ENCODE data around the gene GPR143. TPM values are rescaled to one million over a fixed set of nuclear protein-coding genes. Genes with fewer than 3 reads are reported as not detected.
"Not testable (repeated sequence)": the region's sequence is repeated elsewhere in the genome, so short reads cannot be mapped to it uniquely, and the experiment has no call there.

The GPR143 gene
- total RNA-seq = not detected

- no peak for DNase-seq (ENCODE audit: extremely low spot score in 2 of 2)
- Histone ChIP-seq H3K4me1 (no peaks in the 10 kb centered on the region), H3K4me3 (peak within 1 kb of the TSS in 1 of 2 donors; percentile 5), H3K36me3 (no peaks in the 10 kb centered on the region), H3K27me3 (no peaks in the 10 kb centered on the region), H3K9me3 (no peaks in the 10 kb centered on the region), H3K27ac (no peak within 1 kb of the TSS)
- intact Hi-C loops (cut with DNase I) = no loop called here
- TF ChIP-seq, protein P1, sequence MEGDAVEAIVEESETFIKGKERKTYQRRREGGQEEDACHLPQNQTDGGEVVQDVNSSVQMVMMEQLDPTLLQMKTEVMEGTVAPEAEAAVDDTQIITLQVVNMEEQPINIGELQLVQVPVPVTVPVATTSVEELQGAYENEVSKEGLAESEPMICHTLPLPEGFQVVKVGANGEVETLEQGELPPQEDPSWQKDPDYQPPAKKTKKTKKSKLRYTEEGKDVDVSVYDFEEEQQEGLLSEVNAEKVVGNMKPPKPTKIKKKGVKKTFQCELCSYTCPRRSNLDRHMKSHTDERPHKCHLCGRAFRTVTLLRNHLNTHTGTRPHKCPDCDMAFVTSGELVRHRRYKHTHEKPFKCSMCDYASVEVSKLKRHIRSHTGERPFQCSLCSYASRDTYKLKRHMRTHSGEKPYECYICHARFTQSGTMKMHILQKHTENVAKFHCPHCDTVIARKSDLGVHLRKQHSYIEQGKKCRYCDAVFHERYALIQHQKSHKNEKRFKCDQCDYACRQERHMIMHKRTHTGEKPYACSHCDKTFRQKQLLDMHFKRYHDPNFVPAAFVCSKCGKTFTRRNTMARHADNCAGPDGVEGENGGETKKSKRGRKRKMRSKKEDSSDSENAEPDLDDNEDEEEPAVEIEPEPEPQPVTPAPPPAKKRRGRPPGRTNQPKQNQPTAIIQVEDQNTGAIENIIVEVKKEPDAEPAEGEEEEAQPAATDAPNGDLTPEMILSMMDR (IDR thresholded peaks at IDR 0.05) = no peak
- no peak for TF ChIP-seq POLR2AphosphoS5 (IDR thresholded peaks at IDR 0.05; ENCODE audit: insufficient read depth in 1 of 2, low read depth in 1 of 2)
These were observed at the start of gene GPR143 for GRCh38 chrX:9765737-9766097. TSS of gene GPR143 (minus strand) at chrX:9765847. CDS start at chrX:9765817, 30 bp downstream.

DNA sequence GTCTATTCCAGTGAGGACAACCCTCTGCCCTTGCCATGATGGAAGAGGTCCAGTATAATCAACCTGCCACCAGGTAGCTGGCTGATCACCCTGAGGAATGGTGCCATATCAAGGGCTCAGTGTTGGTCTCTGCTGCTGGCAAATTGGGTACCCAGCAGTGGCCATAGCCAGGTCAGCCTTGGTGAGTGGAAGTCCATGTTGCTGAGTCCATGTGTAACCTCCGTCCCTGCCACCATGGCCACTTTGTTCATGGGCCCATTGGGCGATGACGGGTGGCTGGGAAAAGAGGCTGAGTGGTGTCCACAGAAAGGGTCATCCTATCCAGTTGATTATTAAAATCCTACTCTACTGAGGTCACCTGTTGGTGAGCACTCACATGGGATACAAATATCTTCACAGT lies 45.4 kb upstream of the GPR143 start:
- intact Hi-C loops (cut with DNase I); H3K4me1 ChIP-seq; H3K4me3 ChIP-seq; H3K27ac ChIP-seq; H3K36me3 ChIP-seq; DNase-seq (ENCODE audit: extremely low spot score in 2 of 2); H3K27me3 ChIP-seq; H3K9me3 ChIP-seq: not testable (repeated sequence)

- H3K4me1 ChIP-seq; H3K4me3 ChIP-seq; DNase-seq (ENCODE audit: extremely low spot score in 2 of 2); H3K27ac ChIP-seq; intact Hi-C loops (cut with DNase I); H3K27me3 ChIP-seq; H3K9me3 ChIP-seq; H3K36me3 ChIP-seq: not testable (repeated sequence)
These were observed 44.2 kb upstream of the GPR143 start for GRCh38 chrX:9809876-9810275.

- Histone ChIP-seq H3K27ac (no peak overlapping the region), H3K36me3 (no peaks in the 10 kb centered on the region), H3K4me3 (no peak overlapping the region), H3K4me1 (no peaks in the 10 kb centered on the region), H3K27me3 (no peaks in the 10 kb centered on the region), H3K9me3 (no peaks in the 10 kb centered on the region)
- no peak for DNase-seq (ENCODE audit: extremely low spot score in 2 of 2)
- TF ChIP-seq POLR2AphosphoS5 (IDR thresholded peaks at IDR 0.05; ENCODE audit: insufficient read depth in 1 of 2, low read depth in 1 of 2) (no peak), POLR2A (IDR thresholded peaks at IDR 0.05) (no peak)
- TF ChIP-seq, protein P1 (IDR thresholded peaks at IDR 0.05) = no peak
- intact Hi-C loops (cut with DNase I) = no loop called here
These were observed 41.9 kb upstream of the GPR143 start for GRCh38 chrX:9807355-9808182.

- no peak for DNase-seq (ENCODE audit: extremely low spot score in 2 of 2)
- no peaks in the 10 kb centered on the region for H3K9me3 ChIP-seq
- H3K4me1 ChIP-seq = no peaks in the 10 kb centered on the region
- no peak overlapping the region for H3K27ac ChIP-seq
- intact Hi-C loops (cut with DNase I) = no loop called here
- H3K36me3 ChIP-seq = no peaks in the 10 kb centered on the region
- no peak overlapping the region for H3K4me3 ChIP-seq
- TF ChIP-seq POLR2AphosphoS5 (IDR thresholded peaks at IDR 0.05; ENCODE audit: insufficient read depth in 1 of 2, low read depth in 1 of 2) (no peak), POLR2A (IDR thresholded peaks at IDR 0.05) (no peak)
- H3K27me3 ChIP-seq = no peaks in the 10 kb centered on the region
These were observed 40.3 kb upstream of the GPR143 start for GRCh38 chrX:9805956-9806355.

DNA sequence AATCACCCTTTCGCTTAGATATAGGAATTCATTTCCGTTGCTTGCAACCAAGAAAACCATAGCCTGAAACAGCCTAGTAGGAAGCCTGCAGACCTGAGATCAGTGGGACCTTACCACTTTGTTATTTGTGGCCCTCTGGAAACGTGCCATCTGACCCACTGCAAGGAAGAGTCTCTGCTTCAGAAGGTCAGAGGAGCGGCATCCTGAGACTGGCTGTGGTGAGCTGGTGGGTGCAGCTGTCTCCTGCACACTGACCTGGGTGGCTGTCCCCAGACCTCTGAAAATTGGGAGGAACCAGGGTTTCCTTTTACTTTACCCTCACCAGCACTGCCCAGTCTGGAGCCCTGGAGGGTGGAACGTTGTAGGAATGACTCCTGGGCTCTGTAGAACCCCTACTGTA lies 38.8 kb upstream of the GPR143 start:
- intact Hi-C loops (cut with DNase I) = no loop called here
- no peak for DNase-seq (ENCODE audit: extremely low spot score in 2 of 2)
- Histone ChIP-seq H3K4me1 (no peaks in the 10 kb centered on the region), H3K27ac (no peak overlapping the region), H3K27me3 (no peaks in the 10 kb centered on the region), H3K4me3 (no peak overlapping the region), H3K9me3 (peaks cover 7% of the 10 kb centered on the region), H3K36me3 (no peaks in the 10 kb centered on the region)
- TF ChIP-seq, protein P1 (IDR thresholded peaks at IDR 0.05) = no peak
- TF ChIP-seq POLR2A (IDR thresholded peaks at IDR 0.05) (no peak), POLR2AphosphoS5 (IDR thresholded peaks at IDR 0.05; ENCODE audit: insufficient read depth in 1 of 2, low read depth in 1 of 2) (no peak)
